Measurements from ENCODE around the gene RAB40C. TPM values are rescaled to one million over a fixed set of nuclear protein-coding genes. Genes with fewer than 3 reads are reported as not detected.

RAB40C gene
- total RNA-seq, 1 experiment from 2014 or later, result 54.2 TPM

GRCh38 chr16:559021-559380 is 30.9 kb upstream of the RAB40C start:
- DNase-seq (ENCODE audit: low spot score), result no peak

- no peak for DNase-seq (ENCODE audit: low spot score)
These were observed 30.3 kb upstream of the RAB40C start for GRCh38 chr16:559411-560203.

GRCh38 chr16:560204-560700 is 29.6 kb upstream of the RAB40C start, which contains the start of gene PRR35:
Gene PRR35 (plus strand): TSS chr16:560394. CDS start chr16:563295, 2,901 bp downstream.
- no peak for DNase-seq (ENCODE audit: low spot score)

GRCh38 chr16:560701-561412 is 29.0 kb upstream of the RAB40C start:
- DNase-seq (ENCODE audit: low spot score), result no peak

- no peak for DNase-seq (ENCODE audit: low spot score)
These were observed 28.5 kb upstream of the RAB40C start for GRCh38 chr16:561413-561794.

GRCh38 chr16:561957-562938 is 27.6 kb upstream of the RAB40C start:
- no peak for DNase-seq (ENCODE audit: low spot score)

GRCh38 chr16:563072-563644 is 26.7 kb upstream of the RAB40C start:
- peak; percentile 12 for DNase-seq (ENCODE audit: low spot score)

GRCh38 chr16:564690-565418 is 25.0 kb upstream of the RAB40C start:
- no peak for DNase-seq (ENCODE audit: low spot score)

GRCh38 chr16:565419-566330 is 24.2 kb upstream of the RAB40C start:
- DNase-seq (ENCODE audit: low spot score), result no peak

GRCh38 chr16:566475-567372 is 23.1 kb upstream of the RAB40C start, which contains the start of gene NHLRC4:
Gene NHLRC4 (plus strand): TSS chr16:567005. CDS start chr16:568048, 1,043 bp downstream.
- peak; percentile 25 for DNase-seq (ENCODE audit: low spot score)

- no peak for DNase-seq (ENCODE audit: low spot score)
These were observed 22.3 kb upstream of the RAB40C start for GRCh38 chr16:567373-568256.

GRCh38 chr16:568401-569258 is 21.2 kb upstream of the RAB40C start:
- no peak for DNase-seq (ENCODE audit: low spot score)

- DNase-seq (ENCODE audit: low spot score), result peak; percentile 48
These were observed 20.2 kb upstream of the RAB40C start, which contains the start of gene PIGQ for GRCh38 chr16:569445-570254. Gene PIGQ (plus strand): TSS chr16:569968. CDS start chr16:574075, 4,107 bp downstream.

GRCh38 chr16:572865-573650 is 16.8 kb upstream of the RAB40C start:
- DNase-seq (ENCODE audit: low spot score), result no peak

All from HT-29 (cell line).